Renal cortex interstitium (tissue), 11 donors: Measurements from ENCODE around the gene BRIX1. TPM values are rescaled to one million over a fixed set of nuclear protein-coding genes. Genes with fewer than 3 reads are reported as not detected.
A peak's percentile ranks its signal among the peaks of the same experiment; 100 is the strongest.
"Not testable (repeated sequence)": the region's sequence is repeated elsewhere in the genome, so short reads cannot be mapped to it uniquely, and the experiment has no call there.

Source experiments
- DNase-seq, 11 donors: peaks; one replicate each; pipeline ENCODE4 v3.0.0-alpha.2; 2013; ENCODE audit warnings: low read depth in 9 of 11, low spot score in 4 of 11; ENCODE audit errors: extremely low read depth in 1 of 11
- polyA plus RNA-seq, 3 donors: library from polyadenylated mRNA; unstranded; fragments of 120-200 nt; gene quantifications; one replicate each; pipeline ENCODE4 v1.2.1, GENCODE V29; 2013; ENCODE audit not compliant: insufficient read length in 3 of 3

Gene BRIX1
- polyA plus RNA-seq, 3 donors, result 43.1 to 63.2 (median 52.1) TPM

GRCh38 chr5:34930462-34930844 is 14.9 kb downstream of the BRIX1 start:
- peak in 3 of 11 donors; percentile 7 to 11 (median 9) for DNase-seq

- no peak for DNase-seq
These were observed 15.4 kb downstream of the BRIX1 start for GRCh38 chr5:34930870-34931269.

- no peak for DNase-seq
These were observed 17.4 kb downstream of the BRIX1 start for GRCh38 chr5:34932947-34933346.

- no peak for DNase-seq
These were observed 26.4 kb downstream of the BRIX1 start for GRCh38 chr5:34941936-34942335.

GRCh38 chr5:34944044-34944443 is 28.5 kb downstream of the BRIX1 start:
- no peak for DNase-seq

- no peak for DNase-seq
These were observed 29.0 kb downstream of the BRIX1 start for GRCh38 chr5:34944460-34945047.

GRCh38 chr5:34957321-34957720 is 41.8 kb downstream of the BRIX1 start:
- peak in 1 of 11 donors; percentile 2 for DNase-seq

GRCh38 chr5:34957857-34958690 is 42.6 kb downstream of the BRIX1 start:
- peak in 5 of 11 donors; percentile 4 to 39 (median 24) for DNase-seq

GRCh38 chr5:34959323-34959722 is 43.8 kb downstream of the BRIX1 start:
- no peak for DNase-seq

- no peak for DNase-seq
These were observed 52.0 kb downstream of the BRIX1 start for GRCh38 chr5:34967540-34967939.

GRCh38 chr5:34968258-34968657 is 52.7 kb downstream of the BRIX1 start:
- no peak for DNase-seq

- no peak for DNase-seq
These were observed 55.0 kb downstream of the BRIX1 start for GRCh38 chr5:34970552-34970951.

GRCh38 chr5:34971655-34972054 is 56.1 kb downstream of the BRIX1 start:
- DNase-seq, result not testable (repeated sequence)

Other genes with a start within 250 kb of the BRIX1 start
- gene TTC23L, start 76.5 kb upstream of the BRIX1 start, polyA plus RNA-seq, result 1 to 10 TPM; 2.9 to 4.0 (median 4.0) TPM
- 10 to 100 TPM; 31.7 to 36.9 (median 34.0) TPM for gene RAD1, start 207 bp upstream of the BRIX1 start, polyA plus RNA-seq
- gene DNAJC21, start 13.8 kb downstream of the BRIX1 start, polyA plus RNA-seq, result 10 to 100 TPM; 71.4 to 89.4 (median 73.1) TPM
- gene AGXT2, start 132.2 kb downstream of the BRIX1 start, polyA plus RNA-seq, result 10 to 100 TPM; 28.1 to 74.1 (median 62.0) TPM